Vagina (tissue), 2 donors: ENCODE measurements around the gene MBOAT2.

Experiments used
- POLR2A ChIP-seq, 2 donors: fragments of 450-650 bp; IDR thresholded peaks; one replicate each; pipeline ENCODE4 v1.6.1; 2017; ENCODE audit warnings: antibody characterized with exemption in 2 of 2, mild to moderate bottlenecking in 2 of 2, moderate library complexity in 2 of 2
- POLR2AphosphoS5 ChIP-seq, 2 donors: sonication (generic); formaldehyde crosslinking; IDR thresholded peaks; one replicate each; pipeline ENCODE4 v1.9.0; 2017; ENCODE audit warnings: antibody characterized with exemption in 2 of 2, mild to moderate bottlenecking in 2 of 2, low read depth in 1 of 2; ENCODE audit not compliant: insufficient read depth in 1 of 2
- TF ChIP-seq, protein P1 (sequence below), 3 experiments: fragments of 450-650 bp in 2 of 3; fragments of 200-600 bp in 1 of 3; sonication (generic) in 1 of 3; IDR thresholded peaks; one replicate each; pipeline ENCODE4 v1.5.1; 2017 to 2019; ENCODE audit warnings: antibody characterized with exemption in 3 of 3, mild to moderate bottlenecking in 2 of 3, moderate library complexity in 2 of 3

DNA sequence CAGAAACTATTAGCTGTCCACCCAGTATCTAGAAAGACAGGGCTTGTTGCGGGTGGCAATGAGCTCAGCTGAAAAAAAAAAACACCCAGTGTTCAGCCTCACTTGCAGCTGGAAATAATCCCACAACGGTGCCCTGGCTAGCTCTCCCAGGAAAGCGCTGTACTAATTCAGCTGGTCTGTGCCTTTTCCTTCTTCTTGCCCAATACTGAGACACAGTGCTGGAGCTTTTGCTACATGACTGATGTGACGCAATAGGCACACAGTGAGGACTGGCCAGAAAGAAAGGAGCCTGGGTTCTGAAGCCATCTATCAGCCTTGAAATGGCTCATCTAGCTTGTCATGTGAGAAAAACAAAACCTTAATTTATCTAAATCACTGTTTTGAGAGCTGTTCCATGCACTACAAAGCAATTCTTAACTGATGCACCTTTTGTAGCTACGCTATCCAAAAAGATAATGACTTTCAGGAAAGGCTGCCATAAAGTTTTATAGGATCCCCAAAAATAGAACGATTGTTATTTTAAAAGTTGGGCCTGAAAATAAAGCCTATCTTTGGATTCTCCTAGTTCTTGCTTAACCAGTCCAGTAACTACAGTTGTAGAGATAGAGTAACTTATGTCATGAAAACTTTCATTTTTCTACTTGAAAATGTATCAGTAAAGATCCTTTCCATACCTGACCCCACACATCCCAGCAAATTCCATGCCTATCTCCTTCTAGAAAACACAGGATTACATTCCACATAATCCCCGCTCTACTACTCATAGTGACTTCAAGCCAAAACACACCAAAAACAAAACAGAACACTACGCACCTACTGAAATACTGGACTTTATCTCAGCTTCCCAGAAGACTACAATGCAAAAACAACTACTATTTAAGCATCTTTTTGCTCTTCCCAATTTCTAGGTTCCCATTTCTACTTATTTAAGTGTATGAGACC, 181.9 kb downstream of the MBOAT2 start:
- peak in 1 of 2 donors; percentile 32 for TF ChIP-seq POLR2AphosphoS5 (IDR thresholded peaks at IDR 0.05; ENCODE audit: insufficient read depth in 1 of 2, low read depth in 1 of 2)
- TF ChIP-seq, protein P1, sequence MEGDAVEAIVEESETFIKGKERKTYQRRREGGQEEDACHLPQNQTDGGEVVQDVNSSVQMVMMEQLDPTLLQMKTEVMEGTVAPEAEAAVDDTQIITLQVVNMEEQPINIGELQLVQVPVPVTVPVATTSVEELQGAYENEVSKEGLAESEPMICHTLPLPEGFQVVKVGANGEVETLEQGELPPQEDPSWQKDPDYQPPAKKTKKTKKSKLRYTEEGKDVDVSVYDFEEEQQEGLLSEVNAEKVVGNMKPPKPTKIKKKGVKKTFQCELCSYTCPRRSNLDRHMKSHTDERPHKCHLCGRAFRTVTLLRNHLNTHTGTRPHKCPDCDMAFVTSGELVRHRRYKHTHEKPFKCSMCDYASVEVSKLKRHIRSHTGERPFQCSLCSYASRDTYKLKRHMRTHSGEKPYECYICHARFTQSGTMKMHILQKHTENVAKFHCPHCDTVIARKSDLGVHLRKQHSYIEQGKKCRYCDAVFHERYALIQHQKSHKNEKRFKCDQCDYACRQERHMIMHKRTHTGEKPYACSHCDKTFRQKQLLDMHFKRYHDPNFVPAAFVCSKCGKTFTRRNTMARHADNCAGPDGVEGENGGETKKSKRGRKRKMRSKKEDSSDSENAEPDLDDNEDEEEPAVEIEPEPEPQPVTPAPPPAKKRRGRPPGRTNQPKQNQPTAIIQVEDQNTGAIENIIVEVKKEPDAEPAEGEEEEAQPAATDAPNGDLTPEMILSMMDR (IDR thresholded peaks at IDR 0.05) = no peak
- TF ChIP-seq POLR2A (IDR thresholded peaks at IDR 0.05) = no peak
